ENCODE measurements around the gene COLEC11.

The COLEC11 gene

DNA sequence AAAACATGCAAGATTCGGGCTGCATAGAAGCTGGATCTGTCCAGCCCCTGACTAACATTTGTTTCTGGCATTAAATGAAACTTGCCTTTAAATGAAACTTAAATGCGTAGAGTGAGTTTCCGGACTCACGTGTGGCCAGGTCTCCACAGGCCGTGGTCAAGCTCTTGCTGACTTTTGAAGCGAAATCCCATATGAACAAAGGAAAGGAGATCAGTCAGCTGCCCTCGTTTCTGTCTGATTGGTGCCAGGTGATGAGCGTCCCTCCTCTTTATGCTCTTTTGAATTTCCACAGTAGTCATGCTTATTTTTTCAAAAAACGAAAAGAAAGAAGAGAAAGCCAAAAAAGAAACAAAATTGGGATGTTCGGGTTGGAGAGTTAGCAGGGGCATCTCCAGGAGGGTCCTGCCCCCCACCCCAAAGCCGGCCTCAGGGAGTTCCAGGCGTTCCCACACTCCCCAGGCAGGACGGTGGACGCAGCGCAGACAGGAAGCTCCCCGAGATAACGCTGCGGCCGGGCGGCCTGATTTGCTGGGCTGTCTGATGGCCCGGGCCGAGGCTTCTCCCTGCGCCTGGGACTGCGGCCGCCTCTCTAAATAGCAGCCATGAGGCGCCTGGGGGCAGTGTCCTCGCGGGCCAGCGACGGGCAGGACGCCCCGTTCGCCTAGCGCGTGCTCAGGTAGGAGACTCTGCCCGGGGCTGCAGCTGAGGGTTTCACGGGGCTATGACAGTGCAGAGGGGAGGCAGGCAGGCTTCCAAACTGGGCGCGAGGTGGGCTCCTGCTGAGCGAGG is at the start of gene COLEC11:
COLEC11 (plus strand) TSS at position 620 of the 789 bp plus-strand sequence. CDS start 9,229 bp downstream, outside the sequence.
- no peak within 1 kb of the TSS for H3K9ac ChIP-seq
- TF ChIP-seq, protein P1, sequence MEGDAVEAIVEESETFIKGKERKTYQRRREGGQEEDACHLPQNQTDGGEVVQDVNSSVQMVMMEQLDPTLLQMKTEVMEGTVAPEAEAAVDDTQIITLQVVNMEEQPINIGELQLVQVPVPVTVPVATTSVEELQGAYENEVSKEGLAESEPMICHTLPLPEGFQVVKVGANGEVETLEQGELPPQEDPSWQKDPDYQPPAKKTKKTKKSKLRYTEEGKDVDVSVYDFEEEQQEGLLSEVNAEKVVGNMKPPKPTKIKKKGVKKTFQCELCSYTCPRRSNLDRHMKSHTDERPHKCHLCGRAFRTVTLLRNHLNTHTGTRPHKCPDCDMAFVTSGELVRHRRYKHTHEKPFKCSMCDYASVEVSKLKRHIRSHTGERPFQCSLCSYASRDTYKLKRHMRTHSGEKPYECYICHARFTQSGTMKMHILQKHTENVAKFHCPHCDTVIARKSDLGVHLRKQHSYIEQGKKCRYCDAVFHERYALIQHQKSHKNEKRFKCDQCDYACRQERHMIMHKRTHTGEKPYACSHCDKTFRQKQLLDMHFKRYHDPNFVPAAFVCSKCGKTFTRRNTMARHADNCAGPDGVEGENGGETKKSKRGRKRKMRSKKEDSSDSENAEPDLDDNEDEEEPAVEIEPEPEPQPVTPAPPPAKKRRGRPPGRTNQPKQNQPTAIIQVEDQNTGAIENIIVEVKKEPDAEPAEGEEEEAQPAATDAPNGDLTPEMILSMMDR (conservative IDR thresholded peaks at IDR 0.05; ENCODE audit: low read depth, low read length) = no peak
- H3K27ac ChIP-seq = no peak within 1 kb of the TSS
- no peaks in the 10 kb centered on the region for H3K27me3 ChIP-seq (ENCODE audit: insufficient read depth, low read depth)
- H4K20me1 ChIP-seq (ENCODE audit: insufficient read depth) = no peaks in the 10 kb centered on the region
- no peaks in the 10 kb centered on the region for H3K36me3 ChIP-seq (ENCODE audit: insufficient read depth)
- H3K4me2 ChIP-seq = no peak within 1 kb of the TSS
- H3K79me2 ChIP-seq (ENCODE audit: insufficient read depth, low read depth) = no peaks in the 10 kb centered on the region
- no peak within 1 kb of the TSS for H2AFZ ChIP-seq (ENCODE audit: low read depth)
- no peaks in the 10 kb centered on the region for H3K4me1 ChIP-seq (ENCODE audit: low read depth, poor library complexity, severe bottlenecking)
- no peak within 1 kb of the TSS for H3K4me3 ChIP-seq (IDR thresholded peaks at IDR 0.05; ENCODE audit: insufficient read depth, low read depth, low read length)

DNA sequence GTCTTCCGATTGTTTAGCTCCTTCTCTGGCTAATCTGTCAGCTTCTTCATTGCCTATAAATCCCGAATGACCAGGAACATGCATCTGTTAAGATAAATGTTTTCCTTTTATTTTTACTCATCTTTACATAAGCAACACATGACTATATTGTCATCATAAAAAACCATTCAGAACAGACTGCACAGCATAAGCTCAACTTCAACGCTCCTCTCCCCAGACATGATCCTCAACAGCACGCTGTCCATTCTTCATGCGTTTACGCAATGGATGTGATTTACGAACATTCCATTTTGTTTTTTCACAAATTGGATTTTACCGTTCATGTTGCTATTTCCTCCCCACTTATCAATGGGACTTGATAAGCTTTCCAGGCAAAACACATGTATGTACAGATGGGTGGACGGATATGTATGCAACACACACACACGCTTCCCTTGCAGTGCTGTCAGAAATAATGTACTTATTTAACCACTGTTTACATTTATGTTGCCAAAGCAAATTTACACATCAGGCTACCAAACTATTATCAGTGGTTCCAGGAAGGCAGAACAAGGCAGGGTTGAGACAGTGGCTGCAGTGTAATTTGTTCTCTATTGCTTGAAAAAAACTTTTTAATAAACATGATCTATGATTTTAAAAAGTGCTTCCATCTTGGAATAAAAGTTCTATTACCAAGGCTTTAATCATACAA is 49.0 kb upstream of the COLEC11 start:
- Histone ChIP-seq H2AFZ (ENCODE audit: low read depth) (no peak overlapping the region), H3K79me2 (ENCODE audit: insufficient read depth, low read depth) (no peaks in the 10 kb centered on the region), H3K4me1 (ENCODE audit: low read depth, poor library complexity, severe bottlenecking) (no peaks in the 10 kb centered on the region), H4K20me1 (ENCODE audit: insufficient read depth) (no peaks in the 10 kb centered on the region), H3K27me3 (ENCODE audit: insufficient read depth, low read depth) (no peaks in the 10 kb centered on the region), H3K36me3 (ENCODE audit: insufficient read depth) (peaks cover 29% of the 10 kb centered on the region; the same call in 1 of the 2 replicates), H3K27ac (no peak overlapping the region), H3K4me2 (no peak overlapping the region), H3K9ac (no peak overlapping the region), H3K4me3 (IDR thresholded peaks at IDR 0.05; ENCODE audit: insufficient read depth, low read depth, low read length) (no peak overlapping the region)
- TF ChIP-seq, protein P1 (conservative IDR thresholded peaks at IDR 0.05; ENCODE audit: low read depth, low read length) = no peak

DNA sequence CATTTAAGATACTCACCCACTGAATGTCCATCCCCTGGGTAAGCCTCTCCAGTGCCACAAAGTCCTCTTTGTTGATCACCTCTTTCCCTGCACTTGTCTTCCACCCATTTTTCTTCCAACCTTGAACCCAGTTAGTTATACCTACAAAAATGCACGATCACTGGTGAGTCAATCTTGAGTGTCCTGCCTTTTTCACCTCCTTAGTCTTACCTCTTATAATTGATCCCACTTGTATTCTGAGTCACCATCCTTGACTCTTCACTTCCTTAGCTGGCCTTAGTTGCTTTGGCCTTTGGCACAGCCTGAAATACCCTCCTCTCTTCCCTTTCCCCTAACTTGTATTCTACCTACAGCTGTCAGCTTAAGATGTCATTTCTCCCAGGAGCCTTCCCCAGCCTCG is 47.0 kb upstream of the COLEC11 start:
- Histone ChIP-seq H4K20me1 (ENCODE audit: insufficient read depth) (no peaks in the 10 kb centered on the region), H3K9ac (no peak overlapping the region), H2AFZ (ENCODE audit: low read depth) (no peak overlapping the region), H3K36me3 (ENCODE audit: insufficient read depth) (peaks cover 29% of the 10 kb centered on the region; the same call in 1 of the 2 replicates), H3K79me2 (ENCODE audit: insufficient read depth, low read depth) (no peaks in the 10 kb centered on the region; the same call in 1 of the 2 replicates), H3K4me3 (IDR thresholded peaks at IDR 0.05; ENCODE audit: insufficient read depth, low read depth, low read length) (no peak overlapping the region), H3K27ac (no peak overlapping the region), H3K27me3 (ENCODE audit: insufficient read depth, low read depth) (no peaks in the 10 kb centered on the region), H3K4me1 (ENCODE audit: low read depth, poor library complexity, severe bottlenecking) (no peaks in the 10 kb centered on the region), H3K4me2 (no peak overlapping the region)
- TF ChIP-seq, protein P1 (conservative IDR thresholded peaks at IDR 0.05; ENCODE audit: low read depth, low read length) = no peak

GRCh38 chr2:3553946-3554345 is 41.0 kb upstream of the COLEC11 start:
- no peaks in the 10 kb centered on the region for H4K20me1 ChIP-seq (ENCODE audit: insufficient read depth)
- TF ChIP-seq, protein P1 (conservative IDR thresholded peaks at IDR 0.05; ENCODE audit: low read depth, low read length) = no peak
- no peak overlapping the region for H3K9ac ChIP-seq
- H3K36me3 ChIP-seq (ENCODE audit: insufficient read depth) = peaks cover 18% of the 10 kb centered on the region; the same call in 1 of the 2 replicates
- peaks cover 36% of the 10 kb centered on the region for H3K79me2 ChIP-seq (ENCODE audit: insufficient read depth, low read depth)
- H3K27ac ChIP-seq = no peak overlapping the region
- no peak overlapping the region for H3K4me2 ChIP-seq
- no peaks in the 10 kb centered on the region for H3K27me3 ChIP-seq (ENCODE audit: insufficient read depth, low read depth)
- H3K4me3 ChIP-seq (IDR thresholded peaks at IDR 0.05; ENCODE audit: insufficient read depth, low read depth, low read length) = no peak overlapping the region
- peaks cover 11% of the 10 kb centered on the region for H3K4me1 ChIP-seq (ENCODE audit: low read depth, poor library complexity, severe bottlenecking)
- no peak overlapping the region for H2AFZ ChIP-seq (ENCODE audit: low read depth)

Measured in KMS-11 (cell line).